ENCODE data around the gene SH3GL1.
"Not testable (repeated sequence)": the region's sequence is repeated elsewhere in the genome, so short reads cannot be mapped to it uniquely, and the experiment has no call there.

Gene SH3GL1

GRCh38 chr19:4342615-4343369, 57.6 kb downstream of the SH3GL1 start:
- H3K9me3 ChIP-seq (ENCODE audit: insufficient read depth, low read length) = no peaks in the 10 kb centered on the region
- TF ChIP-seq ZNF274 (IDR thresholded peaks at IDR 0.05; ENCODE audit: low read depth, low read length) (no peak), SUZ12 (IDR thresholded peaks at IDR 0.05; ENCODE audit: extremely low read depth, insufficient read depth, insufficient read length) (no peak), YY1 (IDR thresholded peaks at IDR 0.05; ENCODE audit: insufficient read depth, insufficient read length) (no peak)
- peak; percentile 99 for DNase-seq (ENCODE audit: low read depth, low spot score)
- peaks cover 40% of the 10 kb centered on the region for H3K27me3 ChIP-seq (ENCODE audit: insufficient read depth, insufficient read length)
- peaks cover 14% of the 10 kb centered on the region for H3K4me1 ChIP-seq (ENCODE audit: insufficient read depth, insufficient read length)
- H3K36me3 ChIP-seq (ENCODE audit: insufficient read depth, insufficient read length, low read length) = peaks cover 11% of the 10 kb centered on the region
- peak overlapping the region; percentile 94 for H3K9ac ChIP-seq (ENCODE audit: insufficient read length, low read depth)
- peak overlapping the region; percentile 63 for H3K4me3 ChIP-seq (ENCODE audit: insufficient read length, low read depth)

GRCh38 chr19:4342314-4342614, 58.1 kb downstream of the SH3GL1 start:
- TF ChIP-seq YY1 (IDR thresholded peaks at IDR 0.05; ENCODE audit: insufficient read depth, insufficient read length) (no peak), SUZ12 (IDR thresholded peaks at IDR 0.05; ENCODE audit: extremely low read depth, insufficient read depth, insufficient read length) (no peak), ZNF274 (IDR thresholded peaks at IDR 0.05; ENCODE audit: low read depth, low read length) (no peak)
- Histone ChIP-seq H3K4me1 (ENCODE audit: insufficient read depth, insufficient read length) (peaks cover 14% of the 10 kb centered on the region), H3K9me3 (ENCODE audit: insufficient read depth, low read length) (no peaks in the 10 kb centered on the region), H3K27me3 (ENCODE audit: insufficient read depth, insufficient read length) (peaks cover 42% of the 10 kb centered on the region), H3K4me3 (ENCODE audit: insufficient read length, low read depth) (peak overlapping the region; percentile 63), H3K36me3 (ENCODE audit: insufficient read depth, insufficient read length, low read length) (peaks cover 11% of the 10 kb centered on the region), H3K9ac (ENCODE audit: insufficient read length, low read depth) (peak overlapping the region; percentile 94)
- DNase-seq (ENCODE audit: low read depth, low spot score) = no peak

GRCh38 chr19:4338441-4339355, 61.6 kb downstream of the SH3GL1 start, which contains the start of gene STAP2:
Gene STAP2 (minus strand): TSS chr19:4338827. CDS start chr19:4338753, 74 bp downstream.
- Histone ChIP-seq H3K27me3 (ENCODE audit: insufficient read depth, insufficient read length) (peaks cover 48% of the 10 kb centered on the region), H3K36me3 (ENCODE audit: insufficient read depth, insufficient read length, low read length) (peaks cover 4% of the 10 kb centered on the region), H3K4me3 (ENCODE audit: insufficient read length, low read depth) (peak within 1 kb of the TSS; percentile 34), H3K9ac (ENCODE audit: insufficient read length, low read depth) (peak within 1 kb of the TSS; percentile 77), H3K9me3 (ENCODE audit: insufficient read depth, low read length) (no peaks in the 10 kb centered on the region), H3K4me1 (ENCODE audit: insufficient read depth, insufficient read length) (peaks cover 7% of the 10 kb centered on the region)
- TF ChIP-seq SUZ12 (IDR thresholded peaks at IDR 0.05; ENCODE audit: extremely low read depth, insufficient read depth, insufficient read length) (no peak), ZNF274 (IDR thresholded peaks at IDR 0.05; ENCODE audit: low read depth, low read length) (no peak), YY1 (IDR thresholded peaks at IDR 0.05; ENCODE audit: insufficient read depth, insufficient read length) (no peak)
- no peak for DNase-seq (ENCODE audit: low read depth, low spot score)

GRCh38 chr19:4337906-4338440, 62.4 kb downstream of the SH3GL1 start:
- peak overlapping the region; percentile 34 for H3K4me3 ChIP-seq (ENCODE audit: insufficient read length, low read depth)
- H3K9me3 ChIP-seq (ENCODE audit: insufficient read depth, low read length) = no peaks in the 10 kb centered on the region
- H3K4me1 ChIP-seq (ENCODE audit: insufficient read depth, insufficient read length) = peaks cover 7% of the 10 kb centered on the region
- H3K27me3 ChIP-seq (ENCODE audit: insufficient read depth, insufficient read length) = peaks cover 49% of the 10 kb centered on the region
- TF ChIP-seq SUZ12 (IDR thresholded peaks at IDR 0.05; ENCODE audit: extremely low read depth, insufficient read depth, insufficient read length) = no peak
- TF ChIP-seq ZNF274 (IDR thresholded peaks at IDR 0.05; ENCODE audit: low read depth, low read length) = no peak
- no peak for TF ChIP-seq YY1 (IDR thresholded peaks at IDR 0.05; ENCODE audit: insufficient read depth, insufficient read length)
- peak overlapping the region; percentile 77 for H3K9ac ChIP-seq (ENCODE audit: insufficient read length, low read depth)
- no peak for DNase-seq (ENCODE audit: low read depth, low spot score)
- H3K36me3 ChIP-seq (ENCODE audit: insufficient read depth, insufficient read length, low read length) = peaks cover 4% of the 10 kb centered on the region

- H3K4me3 ChIP-seq (ENCODE audit: insufficient read length, low read depth) = no peak overlapping the region
- peaks cover 7% of the 10 kb centered on the region for H3K4me1 ChIP-seq (ENCODE audit: insufficient read depth, insufficient read length)
- no peaks in the 10 kb centered on the region for H3K9me3 ChIP-seq (ENCODE audit: insufficient read depth, low read length)
- DNase-seq (ENCODE audit: low read depth, low spot score) = no peak
- peaks cover 35% of the 10 kb centered on the region for H3K27me3 ChIP-seq (ENCODE audit: insufficient read depth, insufficient read length)
- no peak overlapping the region for H3K9ac ChIP-seq (ENCODE audit: insufficient read length, low read depth)
- peaks cover 4% of the 10 kb centered on the region for H3K36me3 ChIP-seq (ENCODE audit: insufficient read depth, insufficient read length, low read length)
- TF ChIP-seq SUZ12 (IDR thresholded peaks at IDR 0.05; ENCODE audit: extremely low read depth, insufficient read depth, insufficient read length) = no peak
- TF ChIP-seq YY1 (IDR thresholded peaks at IDR 0.05; ENCODE audit: insufficient read depth, insufficient read length) = no peak
- TF ChIP-seq ZNF274 (IDR thresholded peaks at IDR 0.05; ENCODE audit: low read depth, low read length) = no peak
Observed at GRCh38 chr19:4334929-4335570, 65.3 kb downstream of the SH3GL1 start.

GRCh38 chr19:4329858-4330257, 70.5 kb downstream of the SH3GL1 start:
- Histone ChIP-seq H3K27me3 (ENCODE audit: insufficient read depth, insufficient read length) (peaks cover 7% of the 10 kb centered on the region), H3K4me1 (ENCODE audit: insufficient read depth, insufficient read length) (peaks cover 6% of the 10 kb centered on the region), H3K4me3 (ENCODE audit: insufficient read length, low read depth) (no peak overlapping the region), H3K9ac (ENCODE audit: insufficient read length, low read depth) (no peak overlapping the region), H3K9me3 (ENCODE audit: insufficient read depth, low read length) (no peaks in the 10 kb centered on the region), H3K36me3 (ENCODE audit: insufficient read depth, insufficient read length, low read length) (peaks cover 6% of the 10 kb centered on the region)
- TF ChIP-seq ZNF274 (IDR thresholded peaks at IDR 0.05; ENCODE audit: low read depth, low read length) (no peak), SUZ12 (IDR thresholded peaks at IDR 0.05; ENCODE audit: extremely low read depth, insufficient read depth, insufficient read length) (no peak), YY1 (IDR thresholded peaks at IDR 0.05; ENCODE audit: insufficient read depth, insufficient read length) (no peak)
- no peak for DNase-seq (ENCODE audit: low read depth, low spot score)

GRCh38 chr19:4328991-4329681, 71.2 kb downstream of the SH3GL1 start:
- H3K27me3 ChIP-seq (ENCODE audit: insufficient read depth, insufficient read length); H3K36me3 ChIP-seq (ENCODE audit: insufficient read depth, insufficient read length, low read length); H3K4me1 ChIP-seq (ENCODE audit: insufficient read depth, insufficient read length); H3K9me3 ChIP-seq (ENCODE audit: insufficient read depth, low read length): not testable (repeated sequence)
- peak overlapping the region; percentile 93 for H3K9ac ChIP-seq (ENCODE audit: insufficient read length, low read depth)
- peak overlapping the region; percentile 85 for H3K4me3 ChIP-seq (ENCODE audit: insufficient read length, low read depth)
- peak; percentile 32 for DNase-seq (ENCODE audit: low read depth, low spot score)
